COR-L47 (cell line): ENCODE data around the gene CA4.
"Not testable (repeated sequence)": the region's sequence is repeated elsewhere in the genome, so short reads cannot be mapped to it uniquely, and the experiment has no call there.

Source experiments
- DNase-seq: peaks from one replicate; lab custom pipeline; 2025; lab: John Stamatoyannopoulos, UW

The CA4 gene

GRCh38 chr17:60174767-60175166 lies 25.0 kb downstream of the CA4 start:
- DNase-seq = not testable (repeated sequence)

- DNase-seq = peak; percentile 3
Observed at GRCh38 chr17:60176763-60177162, 27.0 kb downstream of the CA4 start.

- DNase-seq = not testable (repeated sequence)
Observed at GRCh38 chr17:60178180-60178579, 28.4 kb downstream of the CA4 start.

- not testable (repeated sequence) for DNase-seq
Observed at GRCh38 chr17:60180380-60180779, 30.6 kb downstream of the CA4 start.

GRCh38 chr17:60186372-60186771 lies 36.6 kb downstream of the CA4 start:
- peak; percentile 8 for DNase-seq

GRCh38 chr17:60186846-60187745 lies 37.3 kb downstream of the CA4 start:
- DNase-seq = not testable (repeated sequence)

GRCh38 chr17:60188759-60189158 lies 39.0 kb downstream of the CA4 start:
- no peak for DNase-seq

- DNase-seq = not testable (repeated sequence)
Observed at GRCh38 chr17:60190032-60190431, 40.3 kb downstream of the CA4 start.

- DNase-seq = not testable (repeated sequence)
Observed at GRCh38 chr17:60193032-60193431, 43.3 kb downstream of the CA4 start.

- DNase-seq = no peak
Observed at GRCh38 chr17:60193482-60193881, 43.7 kb downstream of the CA4 start.

GRCh38 chr17:60194141-60194540 lies 44.4 kb downstream of the CA4 start:
- not testable (repeated sequence) for DNase-seq

- DNase-seq = not testable (repeated sequence)
Observed at GRCh38 chr17:60198630-60199029, 48.9 kb downstream of the CA4 start.

- not testable (repeated sequence) for DNase-seq
Observed at GRCh38 chr17:60205782-60206181, 56.0 kb downstream of the CA4 start.

- not testable (repeated sequence) for DNase-seq
Observed at GRCh38 chr17:60208302-60208701, 58.5 kb downstream of the CA4 start.
